Fibroblast of mammary gland (primary cell): ENCODE measurements around the gene MFAP2.
"Not testable (repeated sequence)": the region's sequence is repeated elsewhere in the genome, so short reads cannot be mapped to it uniquely, and the experiment has no call there.

Source experiments
- DNase-seq: peaks from one replicate; pipeline ENCODE4 v3.0.0-alpha.2; 2010; ENCODE audit warnings: low read depth
- H3K4me3 ChIP-seq: 2 replicates; pipeline ENCODE4 v1.5.1; 2011; ENCODE audit warnings: low read depth, mild to moderate bottlenecking, low read length, moderate library complexity; ENCODE audit not compliant: control insufficient read depth
- TF ChIP-seq, protein P1 (sequence below): conservative IDR thresholded peaks from 2 replicates; pipeline ENCODE4 v1.5.1; 2011; ENCODE audit warnings: low read depth, low read length, inconsistent platforms; ENCODE audit not compliant: control insufficient read depth, insufficient read depth

The MFAP2 gene

DNA sequence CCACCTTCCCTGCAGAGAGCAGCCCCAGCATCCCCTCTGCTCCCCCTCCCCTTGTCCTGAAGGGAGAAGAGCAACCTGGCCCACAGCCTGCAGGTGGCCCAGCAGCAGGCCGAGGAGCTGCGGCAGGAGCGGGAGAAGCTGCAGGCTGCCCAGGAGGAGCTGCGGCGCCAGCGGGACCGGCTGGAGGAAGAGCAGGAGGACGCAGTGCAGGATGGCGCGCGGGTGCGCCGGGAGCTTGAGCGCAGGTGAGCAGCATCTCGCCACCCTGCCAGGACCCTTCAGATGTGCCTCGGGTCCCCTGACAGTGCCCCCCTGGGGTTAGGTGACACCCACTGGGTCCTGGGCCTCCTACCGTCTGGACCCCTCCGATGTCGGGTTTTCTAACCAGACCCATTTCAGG lies 36.4 kb downstream of the MFAP2 start:
- DNase-seq, result no peak
- no peak overlapping the region for H3K4me3 ChIP-seq
- TF ChIP-seq, protein P1, sequence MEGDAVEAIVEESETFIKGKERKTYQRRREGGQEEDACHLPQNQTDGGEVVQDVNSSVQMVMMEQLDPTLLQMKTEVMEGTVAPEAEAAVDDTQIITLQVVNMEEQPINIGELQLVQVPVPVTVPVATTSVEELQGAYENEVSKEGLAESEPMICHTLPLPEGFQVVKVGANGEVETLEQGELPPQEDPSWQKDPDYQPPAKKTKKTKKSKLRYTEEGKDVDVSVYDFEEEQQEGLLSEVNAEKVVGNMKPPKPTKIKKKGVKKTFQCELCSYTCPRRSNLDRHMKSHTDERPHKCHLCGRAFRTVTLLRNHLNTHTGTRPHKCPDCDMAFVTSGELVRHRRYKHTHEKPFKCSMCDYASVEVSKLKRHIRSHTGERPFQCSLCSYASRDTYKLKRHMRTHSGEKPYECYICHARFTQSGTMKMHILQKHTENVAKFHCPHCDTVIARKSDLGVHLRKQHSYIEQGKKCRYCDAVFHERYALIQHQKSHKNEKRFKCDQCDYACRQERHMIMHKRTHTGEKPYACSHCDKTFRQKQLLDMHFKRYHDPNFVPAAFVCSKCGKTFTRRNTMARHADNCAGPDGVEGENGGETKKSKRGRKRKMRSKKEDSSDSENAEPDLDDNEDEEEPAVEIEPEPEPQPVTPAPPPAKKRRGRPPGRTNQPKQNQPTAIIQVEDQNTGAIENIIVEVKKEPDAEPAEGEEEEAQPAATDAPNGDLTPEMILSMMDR, result no peak

- not testable (repeated sequence) for H3K4me3 ChIP-seq, DNase-seq
Observed at GRCh38 chr1:16939386-16940180, 40.8 kb downstream of the MFAP2 start.

DNA sequence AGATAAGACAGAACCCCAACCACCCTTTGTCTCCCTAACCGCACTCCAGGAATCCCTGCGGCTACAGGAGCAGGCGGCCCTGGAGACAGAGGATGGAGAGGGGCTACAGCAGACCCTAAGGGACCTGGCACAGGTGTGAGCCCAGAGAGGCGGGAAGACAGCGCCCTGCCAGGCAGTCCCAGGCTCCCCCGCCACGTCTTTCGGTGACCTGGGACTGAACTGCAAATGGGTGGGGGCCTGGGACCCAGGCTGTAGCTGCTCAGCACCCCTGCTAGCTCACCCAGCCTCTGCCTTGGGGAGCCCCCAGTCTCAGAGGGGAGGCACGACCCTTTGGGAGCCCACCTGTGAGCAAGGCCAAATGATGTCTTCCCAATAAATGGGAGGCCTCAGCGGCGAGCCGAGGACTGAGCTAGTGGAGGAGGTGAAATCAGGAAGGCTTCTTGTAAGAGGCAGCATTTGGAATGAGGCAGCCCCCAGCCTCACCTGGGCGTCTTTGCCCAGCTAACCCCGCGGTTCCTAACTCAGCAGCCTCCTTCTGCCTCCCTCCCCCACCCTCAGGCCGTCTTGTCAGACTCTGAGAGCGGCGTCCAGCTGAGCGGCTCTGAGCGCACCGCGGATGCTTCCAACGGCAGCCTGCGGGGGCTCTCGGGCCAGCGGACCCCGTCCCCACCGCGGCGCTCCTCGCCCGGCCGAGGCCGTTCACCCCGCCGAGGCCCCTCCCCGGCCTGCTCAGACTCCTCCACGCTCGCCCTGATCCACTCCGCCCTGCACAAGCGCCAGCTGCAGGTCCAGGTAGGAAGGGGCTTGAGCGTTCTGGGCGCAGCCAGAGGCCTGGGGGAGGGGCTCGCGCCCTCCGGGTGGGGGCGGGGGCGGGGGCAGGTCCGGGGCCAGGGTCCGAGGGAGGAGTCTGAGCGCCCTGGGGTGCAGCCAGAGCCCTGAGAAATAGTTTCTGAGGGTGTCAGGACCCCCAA lies 41.8 kb downstream of the MFAP2 start:
- no peak overlapping the region for H3K4me3 ChIP-seq
- no peak for DNase-seq

GRCh38 chr1:16936580-16936979 lies 43.8 kb downstream of the MFAP2 start:
- not testable (repeated sequence) for DNase-seq, H3K4me3 ChIP-seq

More for the DNA sequence above, 41.8 kb downstream of the MFAP2 start:
- TF ChIP-seq, protein P1, result no peak

DNA sequence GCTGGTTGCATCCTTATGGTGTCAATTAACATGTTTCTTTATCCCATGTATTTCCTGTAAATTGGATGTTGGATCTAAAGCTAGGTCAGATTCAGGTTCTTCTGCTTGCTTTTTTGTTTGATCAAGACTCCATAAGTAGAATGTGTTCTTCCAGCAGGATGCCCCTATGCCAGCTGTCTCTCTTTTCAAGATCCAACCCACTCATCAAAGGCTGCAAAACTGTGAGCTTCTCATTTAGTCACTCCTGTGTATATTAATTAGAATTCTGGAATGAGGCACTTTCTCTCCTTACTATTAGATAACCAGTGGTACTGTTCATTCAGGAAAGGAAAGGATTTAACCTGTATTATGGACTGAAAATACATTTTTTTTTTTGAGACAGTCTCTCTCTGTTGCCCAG lies 46.5 kb downstream of the MFAP2 start:
- not testable (repeated sequence) for H3K4me3 ChIP-seq, DNase-seq

- DNase-seq, H3K4me3 ChIP-seq: not testable (repeated sequence)
Observed at GRCh38 chr1:16931206-16931934, 49.0 kb downstream of the MFAP2 start.

DNA sequence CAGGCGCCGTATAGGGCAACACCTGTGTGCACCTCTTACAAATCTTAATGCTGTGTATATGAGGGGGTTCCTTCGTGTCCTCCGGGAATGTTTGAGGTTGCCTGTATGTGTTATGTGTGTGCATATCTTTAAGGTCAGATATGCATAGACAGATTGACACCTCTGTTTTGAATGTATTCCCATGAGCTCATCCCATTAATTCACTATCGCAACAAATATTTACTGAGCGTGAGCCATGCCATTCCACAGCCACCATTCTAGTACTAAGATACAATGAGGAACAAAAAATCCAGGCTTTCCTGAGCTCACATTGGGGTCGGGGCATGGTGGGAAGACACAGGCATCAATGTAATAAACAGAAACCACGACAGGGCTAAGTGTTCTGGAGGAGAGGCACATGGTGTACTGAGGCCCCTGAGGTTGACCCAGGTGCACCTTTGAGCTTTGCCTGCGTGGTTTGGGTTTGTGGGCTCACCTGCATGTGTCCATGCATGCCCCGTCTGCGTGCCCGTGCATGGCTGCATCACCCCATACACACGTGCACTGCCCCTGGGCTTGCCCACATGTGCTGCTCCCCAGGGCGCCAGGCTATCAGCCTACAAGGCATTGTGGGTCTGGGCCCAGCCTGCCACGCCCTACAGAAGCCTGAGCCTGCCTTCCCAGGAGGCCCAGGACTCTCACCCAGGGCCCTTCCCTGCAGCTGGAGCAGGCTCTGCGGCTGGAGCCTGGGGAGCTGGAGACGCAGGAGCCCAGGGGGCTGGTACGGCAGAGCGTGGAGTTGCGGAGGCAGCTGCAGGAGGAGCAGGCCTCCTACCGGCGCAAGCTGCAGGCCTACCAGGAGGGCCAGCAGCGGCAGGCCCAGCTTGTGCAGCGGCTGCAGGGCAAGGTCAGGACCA lies 51.0 kb downstream of the MFAP2 start:
- not testable (repeated sequence) for H3K4me3 ChIP-seq, DNase-seq

DNA sequence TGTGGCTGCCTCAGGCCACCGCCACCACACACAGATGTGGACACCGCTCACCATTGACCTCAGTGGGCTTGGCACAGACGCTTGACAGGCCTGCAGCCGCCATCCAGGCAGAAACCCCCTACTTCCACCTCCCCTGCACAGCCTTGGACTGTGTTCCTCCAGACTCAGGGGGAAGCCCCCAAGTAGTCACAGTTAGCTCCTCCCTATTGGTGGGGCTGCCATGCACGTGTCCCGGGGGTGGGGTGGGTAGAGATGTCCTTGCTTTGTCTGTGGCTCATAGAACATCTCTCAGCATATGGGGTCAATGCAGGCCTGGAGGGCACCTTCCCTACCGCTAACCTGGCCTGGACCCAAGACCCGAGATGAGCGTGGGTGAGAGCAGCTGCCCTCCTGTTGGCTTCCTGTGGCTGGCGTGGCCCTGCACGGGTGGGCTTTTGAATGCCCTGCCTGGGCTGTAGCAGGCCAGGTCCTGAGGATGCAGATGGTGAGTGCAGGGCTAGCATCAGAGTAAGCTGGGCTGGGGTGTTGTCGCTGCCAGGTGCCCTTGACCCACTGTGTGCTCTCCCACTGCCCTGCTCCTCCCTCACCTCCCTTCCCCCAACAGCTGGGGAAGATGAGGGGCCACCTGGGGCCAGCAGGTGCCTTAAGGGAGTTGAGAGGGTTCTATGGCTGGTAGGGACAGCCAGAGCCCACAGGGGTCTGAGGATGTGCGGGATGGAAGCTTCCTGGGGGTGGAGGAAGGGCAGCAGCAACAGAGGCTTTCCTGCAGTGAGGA lies 52.5 kb downstream of the MFAP2 start:
- H3K4me3 ChIP-seq, result no peak overlapping the region
- no peak for DNase-seq
- TF ChIP-seq, protein P1, result no peak
